ENCODE measurements around the gene ATAT1.

DNA sequence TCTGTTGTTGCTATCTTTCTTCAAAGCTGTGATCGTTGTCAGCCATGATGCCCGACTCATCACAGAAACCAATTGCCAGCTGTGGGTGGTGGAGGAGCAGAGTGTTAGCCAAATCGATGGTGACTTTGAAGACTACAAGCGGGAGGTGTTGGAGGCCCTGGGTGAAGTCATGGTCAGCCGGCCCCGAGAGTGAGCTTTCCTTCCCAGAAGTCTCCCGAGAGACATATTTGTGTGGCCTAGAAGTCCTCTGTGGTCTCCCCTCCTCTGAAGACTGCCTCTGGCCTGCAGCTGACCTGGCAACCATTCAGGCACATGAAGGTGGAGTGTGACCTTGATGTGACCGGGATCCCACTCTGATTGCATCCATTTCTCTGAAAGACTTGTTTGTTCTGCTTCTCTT, 36.2 kb upstream of the ATAT1 start:
- TF ChIP-seq, protein P1, sequence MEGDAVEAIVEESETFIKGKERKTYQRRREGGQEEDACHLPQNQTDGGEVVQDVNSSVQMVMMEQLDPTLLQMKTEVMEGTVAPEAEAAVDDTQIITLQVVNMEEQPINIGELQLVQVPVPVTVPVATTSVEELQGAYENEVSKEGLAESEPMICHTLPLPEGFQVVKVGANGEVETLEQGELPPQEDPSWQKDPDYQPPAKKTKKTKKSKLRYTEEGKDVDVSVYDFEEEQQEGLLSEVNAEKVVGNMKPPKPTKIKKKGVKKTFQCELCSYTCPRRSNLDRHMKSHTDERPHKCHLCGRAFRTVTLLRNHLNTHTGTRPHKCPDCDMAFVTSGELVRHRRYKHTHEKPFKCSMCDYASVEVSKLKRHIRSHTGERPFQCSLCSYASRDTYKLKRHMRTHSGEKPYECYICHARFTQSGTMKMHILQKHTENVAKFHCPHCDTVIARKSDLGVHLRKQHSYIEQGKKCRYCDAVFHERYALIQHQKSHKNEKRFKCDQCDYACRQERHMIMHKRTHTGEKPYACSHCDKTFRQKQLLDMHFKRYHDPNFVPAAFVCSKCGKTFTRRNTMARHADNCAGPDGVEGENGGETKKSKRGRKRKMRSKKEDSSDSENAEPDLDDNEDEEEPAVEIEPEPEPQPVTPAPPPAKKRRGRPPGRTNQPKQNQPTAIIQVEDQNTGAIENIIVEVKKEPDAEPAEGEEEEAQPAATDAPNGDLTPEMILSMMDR (conservative IDR thresholded peaks at IDR 0.05; ENCODE audit: low read depth, low read length), result no peak
- TF ChIP-seq POLR2A (IDR thresholded peaks at IDR 0.05; ENCODE audit: low read depth, low read length), result no peak
- TF ChIP-seq, protein P2, sequence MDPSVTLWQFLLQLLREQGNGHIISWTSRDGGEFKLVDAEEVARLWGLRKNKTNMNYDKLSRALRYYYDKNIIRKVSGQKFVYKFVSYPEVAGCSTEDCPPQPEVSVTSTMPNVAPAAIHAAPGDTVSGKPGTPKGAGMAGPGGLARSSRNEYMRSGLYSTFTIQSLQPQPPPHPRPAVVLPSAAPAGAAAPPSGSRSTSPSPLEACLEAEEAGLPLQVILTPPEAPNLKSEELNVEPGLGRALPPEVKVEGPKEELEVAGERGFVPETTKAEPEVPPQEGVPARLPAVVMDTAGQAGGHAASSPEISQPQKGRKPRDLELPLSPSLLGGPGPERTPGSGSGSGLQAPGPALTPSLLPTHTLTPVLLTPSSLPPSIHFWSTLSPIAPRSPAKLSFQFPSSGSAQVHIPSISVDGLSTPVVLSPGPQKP (IDR thresholded peaks at IDR 0.05; ENCODE audit: borderline replicate concordance, low read depth, low read length), result no peak
- TF ChIP-seq RAD21 (IDR thresholded peaks at IDR 0.05; ENCODE audit: low read length), result no peak
- TF ChIP-seq NFE2L2 (IDR thresholded peaks at IDR 0.05; ENCODE audit: low read depth, low read length), result no peak
- TF ChIP-seq RCOR1 (IDR thresholded peaks at IDR 0.05; ENCODE audit: insufficient replicate concordance, low read length), result no peak
- no peak for TF ChIP-seq SMC3 (IDR thresholded peaks at IDR 0.05; ENCODE audit: low read depth, low read length)
- TF ChIP-seq CEBPB (IDR thresholded peaks at IDR 0.05; ENCODE audit: low read depth, low read length), result no peak
- TF ChIP-seq FOS (IDR thresholded peaks at IDR 0.05; ENCODE audit: low read depth, low read length), result no peak
